NCI-H2107 (cell line): ENCODE data around the gene CNTNAP2.
"Not testable (repeated sequence)": the region's sequence is repeated elsewhere in the genome, so short reads cannot be mapped to it uniquely, and the experiment has no call there.

Experiments used
- DNase-seq: peaks from one replicate; lab custom pipeline; 2025; lab: John Stamatoyannopoulos, UW

The CNTNAP2 gene

DNA sequence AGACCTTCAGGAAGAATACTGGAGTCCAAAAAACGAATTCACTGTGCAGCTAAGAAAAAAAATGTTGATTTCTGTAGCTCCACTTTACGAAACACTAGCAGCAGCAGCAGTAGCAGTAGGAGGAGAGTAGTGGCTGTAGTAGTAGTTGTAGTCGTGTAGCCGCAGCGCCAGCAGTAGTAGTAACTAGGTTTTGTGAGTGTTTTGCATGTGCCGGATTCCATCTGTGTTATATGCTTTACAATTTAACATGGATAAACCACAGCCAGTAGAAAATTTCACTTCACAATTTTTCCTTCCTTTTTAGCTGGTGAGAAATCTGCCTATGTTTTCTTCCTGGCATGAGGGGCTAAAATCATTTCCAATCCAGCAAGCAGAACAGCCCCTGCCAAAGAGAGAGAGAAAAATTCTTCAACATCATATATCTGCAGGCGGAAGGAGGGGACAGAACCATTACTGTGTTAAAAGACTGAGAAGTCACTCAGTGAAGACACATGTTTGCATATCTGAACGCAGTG is 2325.6 kb downstream of the CNTNAP2 start:
- DNase-seq = no peak

- no peak for DNase-seq
Measured at GRCh38 chr7:148442933-148443332, 2326.3 kb downstream of the CNTNAP2 start.

DNA sequence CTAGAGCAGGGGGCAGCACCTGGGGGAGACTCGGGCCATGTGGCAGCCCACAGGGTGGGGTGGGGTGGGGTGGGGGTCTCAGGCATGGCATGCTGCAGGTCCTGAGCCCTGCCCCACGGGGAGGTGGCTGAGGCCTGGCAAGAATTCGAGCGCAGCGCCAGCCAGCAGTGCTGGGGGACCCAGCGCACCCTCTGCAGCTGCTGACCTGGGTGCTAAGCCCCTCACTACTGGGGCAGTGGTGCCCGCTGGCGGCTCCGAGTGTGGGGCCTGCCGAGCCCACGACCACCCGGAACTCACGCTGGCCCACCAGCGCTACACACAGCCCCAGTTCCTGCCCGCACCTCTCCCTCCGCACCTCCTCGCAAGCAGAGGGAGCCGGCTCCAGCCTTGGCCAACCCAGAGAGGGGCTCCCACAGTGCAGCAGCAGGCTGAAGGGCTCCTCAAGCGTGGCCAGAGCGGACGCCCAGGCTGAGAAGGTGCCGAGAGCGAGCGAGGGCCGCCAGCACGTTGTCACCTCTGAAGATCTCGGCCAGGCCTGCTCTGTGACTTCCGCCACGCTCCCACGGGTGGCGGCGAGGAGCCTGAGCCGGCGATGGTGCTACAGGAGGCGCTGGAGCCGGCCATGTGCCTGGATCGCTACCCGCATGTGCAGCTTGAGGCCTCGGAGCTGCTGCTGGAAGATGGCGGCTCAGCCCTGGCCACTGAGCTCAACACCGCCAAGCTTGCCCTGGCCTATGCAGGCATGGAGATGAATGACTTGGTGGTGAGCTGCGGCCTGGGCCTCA is 2328.9 kb downstream of the CNTNAP2 start:
- no peak for DNase-seq

DNA sequence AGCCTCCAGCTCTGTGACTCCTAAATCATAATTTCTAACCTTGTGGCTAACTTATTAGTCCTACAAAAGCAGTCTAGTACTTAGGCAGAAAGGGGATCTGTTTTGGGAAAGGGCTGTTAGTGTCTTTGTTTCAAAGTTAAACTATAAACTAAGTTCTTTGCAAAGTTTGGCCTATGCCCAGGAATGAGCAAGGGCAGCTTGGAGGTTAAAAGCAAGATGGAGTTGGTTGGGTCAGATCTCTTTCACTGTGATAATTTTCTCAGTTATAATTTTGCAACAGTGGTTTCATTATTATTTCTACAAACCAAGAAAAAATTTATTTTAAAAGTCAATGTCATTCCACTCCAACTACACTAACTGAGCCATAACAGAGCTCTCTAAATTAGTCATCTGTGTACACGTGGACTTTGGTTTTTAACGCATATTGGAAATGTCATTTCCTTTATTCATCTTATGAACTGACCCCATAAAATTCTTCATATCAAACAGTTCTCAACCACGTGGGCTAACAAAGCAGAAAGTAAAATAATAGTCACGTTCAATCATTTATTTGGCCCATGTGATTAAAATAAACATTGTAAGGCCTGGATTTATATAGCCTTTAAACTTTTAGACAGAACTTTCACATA is 2330.7 kb downstream of the CNTNAP2 start:
- DNase-seq = no peak

- DNase-seq = not testable (repeated sequence)
Measured at GRCh38 chr7:148451526-148451925, 2334.9 kb downstream of the CNTNAP2 start.

- DNase-seq = no peak
Measured at GRCh38 chr7:148456351-148456750, 2339.8 kb downstream of the CNTNAP2 start.

- no peak for DNase-seq
Measured at GRCh38 chr7:148457310-148457921, 2340.8 kb downstream of the CNTNAP2 start.

DNA sequence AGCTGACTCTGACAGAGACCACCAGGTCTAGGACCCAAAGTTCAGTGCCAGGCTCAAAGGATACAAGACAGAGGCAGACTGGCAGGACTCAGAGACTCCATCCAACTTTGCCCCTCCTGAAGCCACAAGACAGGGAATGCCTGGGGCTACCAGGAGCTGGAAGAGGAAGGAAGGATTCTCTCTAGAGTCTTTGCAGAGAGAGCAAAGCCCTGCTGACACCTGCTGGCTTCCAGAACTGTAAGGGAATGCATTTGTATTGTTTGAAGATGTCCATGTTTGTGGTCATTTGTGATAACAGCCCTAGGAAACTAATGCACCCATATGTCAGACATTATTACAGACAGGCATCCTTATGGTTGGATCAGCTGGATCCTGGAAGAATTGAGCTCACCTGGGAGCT is 2341.7 kb downstream of the CNTNAP2 start:
- DNase-seq = no peak

DNA sequence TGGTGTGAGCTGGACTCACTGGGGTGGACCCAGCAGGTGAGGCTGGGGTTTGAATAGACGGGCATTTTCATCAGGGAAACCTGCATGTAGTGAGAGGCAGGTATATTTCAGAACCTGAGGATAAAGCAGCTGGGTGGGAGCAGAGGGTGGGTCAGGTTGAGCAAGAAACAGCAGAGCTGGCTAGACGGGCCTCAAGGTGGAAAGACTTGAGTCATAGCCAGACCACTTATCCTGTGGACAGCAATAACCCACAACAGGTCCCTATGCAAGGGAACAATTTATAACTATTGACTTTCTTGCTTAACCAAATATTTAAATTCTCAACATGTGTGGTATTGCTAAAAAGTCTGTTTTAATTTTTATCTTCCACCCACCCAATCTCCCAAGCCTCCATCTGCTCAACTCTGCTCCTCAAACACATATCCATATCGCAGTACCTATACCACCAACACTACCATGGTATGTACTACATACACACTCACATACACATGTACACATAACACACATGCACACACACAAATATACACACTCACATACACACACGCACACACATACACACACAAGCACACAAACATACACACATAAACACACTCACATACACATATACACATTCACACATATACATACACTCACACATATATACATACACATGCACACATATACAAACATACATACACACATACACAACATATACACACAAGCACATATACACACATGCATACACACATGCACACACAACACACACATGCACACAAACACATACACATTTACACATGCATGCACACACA is 2345.0 kb downstream of the CNTNAP2 start:
- DNase-seq = no peak

- not testable (repeated sequence) for DNase-seq
Measured at GRCh38 chr7:148462774-148463173, 2346.2 kb downstream of the CNTNAP2 start.

GRCh38 chr7:148463210-148463609 is 2346.6 kb downstream of the CNTNAP2 start:
- no peak for DNase-seq

DNA sequence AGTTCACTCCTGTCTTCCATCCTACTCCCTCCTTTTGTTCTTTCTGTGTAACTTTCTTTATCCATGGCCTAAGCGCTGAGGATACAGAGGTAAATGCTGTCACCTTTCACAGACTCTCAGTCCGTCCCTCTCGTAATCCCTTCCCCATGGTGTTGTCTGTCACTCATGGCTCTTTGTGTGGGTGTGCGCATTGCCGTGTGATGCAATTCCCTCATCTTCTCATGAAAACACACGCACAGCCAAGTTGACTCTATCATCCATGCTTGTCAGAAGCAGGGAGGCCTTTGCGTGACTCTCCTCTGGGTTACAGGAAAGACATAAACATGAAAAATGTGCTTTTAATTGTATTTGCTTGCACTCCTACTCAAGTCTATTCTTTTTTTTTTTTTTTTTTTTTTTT is 2348.3 kb downstream of the CNTNAP2 start:
- no peak for DNase-seq

- DNase-seq = not testable (repeated sequence)
Measured at GRCh38 chr7:148465441-148465840, 2348.8 kb downstream of the CNTNAP2 start.

- DNase-seq = no peak
Measured at GRCh38 chr7:148466120-148466519, 2349.5 kb downstream of the CNTNAP2 start.

DNA sequence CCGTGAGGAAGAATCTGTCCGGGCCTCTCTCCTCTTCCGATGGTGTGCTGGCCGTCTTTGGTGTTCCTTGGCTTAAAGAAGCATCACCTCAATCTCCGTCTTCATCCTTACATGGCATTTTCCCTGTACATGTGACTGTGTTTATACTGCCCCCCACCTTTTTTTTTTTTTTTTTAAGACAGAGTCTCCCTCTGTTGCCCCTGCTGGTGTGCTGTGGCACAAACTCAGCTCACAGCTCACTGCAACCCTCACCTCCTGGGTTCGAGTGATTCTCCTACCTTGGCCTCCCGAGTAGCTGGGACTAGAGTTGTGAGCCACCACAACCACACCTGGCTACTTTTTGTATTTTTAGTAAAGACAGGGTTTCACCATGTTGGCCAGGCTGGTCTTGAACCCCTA is 2352.1 kb downstream of the CNTNAP2 start:
- no peak for DNase-seq
